Measurements from ENCODE around the gene SH3RF2. TPM values are rescaled to one million over a fixed set of nuclear protein-coding genes. Genes with fewer than 3 reads are reported as not detected.
A peak's percentile ranks its signal among the peaks of the same experiment; 100 is the strongest.
"Not testable (repeated sequence)": the region's sequence is repeated elsewhere in the genome, so short reads cannot be mapped to it uniquely, and the experiment has no call there.

SH3RF2 gene
- total and polyA plus RNA-seq, 9 of the 15 experiments (the other 6 are each of a cell fraction or from before 2014, with no cell fraction given): 0.05 TPM; not detected in 8

- TF ChIP-seq, protein P1, sequence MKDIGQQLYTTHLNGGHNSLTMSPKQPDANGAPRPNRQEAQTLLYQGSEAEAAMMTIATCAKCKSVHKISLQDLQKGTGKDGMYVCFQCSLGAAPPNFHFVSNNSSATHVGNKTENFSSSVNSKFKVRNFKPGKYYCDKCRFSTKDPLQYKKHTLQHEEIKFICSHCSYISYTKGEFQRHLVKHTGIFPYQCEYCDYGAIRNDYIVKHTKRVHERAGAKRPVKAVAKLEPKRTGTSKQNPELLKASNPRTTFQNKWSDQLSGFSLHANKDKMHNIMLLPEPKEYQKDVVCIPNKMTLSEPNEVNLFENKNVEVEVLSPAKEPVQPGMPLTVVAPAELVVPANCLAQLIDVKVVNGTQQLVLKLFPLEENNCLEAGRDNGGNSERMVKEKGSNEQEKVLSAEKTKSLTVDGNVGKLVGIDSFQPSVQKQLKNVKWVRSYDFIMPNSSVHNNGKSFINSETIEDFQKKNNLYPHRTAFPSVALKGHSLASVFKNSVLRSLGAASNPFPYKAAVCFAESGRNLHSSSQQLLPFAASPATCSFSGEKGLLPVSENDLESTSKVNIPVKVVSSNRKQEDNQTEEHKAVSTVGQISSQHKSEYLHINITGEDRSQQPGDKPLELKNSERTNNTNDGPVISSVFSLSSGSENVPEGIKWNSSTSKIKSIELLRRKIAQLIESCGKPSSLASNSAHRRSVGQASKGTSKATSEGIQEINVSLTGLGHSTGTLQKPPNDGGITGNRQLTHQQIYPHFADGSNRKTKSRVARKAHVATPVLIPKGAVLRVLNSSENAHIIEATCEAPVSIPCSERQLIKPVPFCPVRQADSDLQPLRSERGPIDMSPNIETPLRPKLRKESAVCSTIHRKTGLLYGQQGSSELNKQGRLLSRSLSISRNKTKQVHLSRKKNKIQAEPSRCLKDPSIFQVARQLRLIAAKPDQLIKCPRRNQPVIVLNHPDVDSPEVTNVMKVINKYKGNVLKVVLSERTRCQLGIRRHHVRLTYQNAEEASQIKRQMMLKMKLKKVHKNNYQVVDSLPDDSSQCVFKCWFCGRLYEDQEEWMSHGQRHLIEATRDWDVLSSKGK (CRISPR knock-in tag; IDR thresholded peaks at IDR 0.05): no peak
Observed at GRCh38 chr5:145962001-145962400, 25.6 kb downstream of the SH3RF2 start (continued).

DNA sequence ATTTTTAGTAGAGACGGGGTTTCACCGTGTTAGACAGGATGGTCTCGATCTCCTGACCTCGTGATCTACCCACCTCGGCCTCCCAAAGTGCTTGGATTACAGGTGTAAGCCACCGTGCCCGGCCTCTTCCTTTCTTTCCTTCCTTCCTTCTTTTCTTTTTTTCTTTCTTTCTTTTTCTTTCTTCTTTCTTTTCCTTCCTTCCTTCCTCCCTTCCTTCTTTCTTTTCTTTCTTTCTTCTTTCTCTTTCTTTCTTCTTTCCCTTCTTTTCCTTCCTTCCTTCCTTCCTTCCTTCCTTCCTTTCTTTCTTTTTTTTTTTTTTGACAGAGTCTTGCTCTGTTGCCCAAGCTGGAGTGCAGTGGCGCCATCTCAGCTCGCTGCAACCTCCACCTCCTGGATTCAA is 27.6 kb downstream of the SH3RF2 start:
- CTCF ChIA-PET (ENCODE audit: low intra/inter-chr PET ratio); in situ Hi-C loops (cut with MboI); ATAC-seq; POLR2A ChIA-PET; H3K27me3 ChIP-seq (ENCODE audit: control insufficient read depth in 2 of 2, insufficient read depth in 2 of 2, low read length in 2 of 2); intact Hi-C loops (cut with micrococcal nuclease); H3K36me3 ChIP-seq (ENCODE audit: control insufficient read depth, insufficient read depth, low read length); H3K4me2 ChIP-seq (ENCODE audit: insufficient read depth, low read length); H3K4me3 ChIP-seq; H3K9me1 ChIP-seq (ENCODE audit: control insufficient read depth, insufficient read depth, low read length); H3K27ac ChIP-seq (ENCODE audit: extremely low read depth, low read depth, low read length); H3K9me3 ChIP-seq (replicated peaks; ENCODE audit: control insufficient read depth, insufficient read depth, low read depth, low read length); BruUV-seq (replicated peaks); FAIRE-seq; H3K79me2 ChIP-seq (ENCODE audit: control insufficient read depth, insufficient read depth, low read length); H2AFZ ChIP-seq (ENCODE audit: low read depth, low read length); H3K4me1 ChIP-seq (replicated peaks in 1 of 2; ENCODE audit: control insufficient read depth in 2 of 2, insufficient read depth in 2 of 2, low read length in 2 of 2); H4K20me1 ChIP-seq (replicated peaks; ENCODE audit: control insufficient read depth, insufficient read depth, low read length); H3K9ac ChIP-seq (ENCODE audit: insufficient read depth in 1 of 2, low read depth in 2 of 2, low read length in 2 of 2); DNase-seq (ENCODE audit: extremely low read depth in 1 of 4, low spot score in 3 of 4): not testable (repeated sequence)
- TF ChIP-seq, protein P2, sequence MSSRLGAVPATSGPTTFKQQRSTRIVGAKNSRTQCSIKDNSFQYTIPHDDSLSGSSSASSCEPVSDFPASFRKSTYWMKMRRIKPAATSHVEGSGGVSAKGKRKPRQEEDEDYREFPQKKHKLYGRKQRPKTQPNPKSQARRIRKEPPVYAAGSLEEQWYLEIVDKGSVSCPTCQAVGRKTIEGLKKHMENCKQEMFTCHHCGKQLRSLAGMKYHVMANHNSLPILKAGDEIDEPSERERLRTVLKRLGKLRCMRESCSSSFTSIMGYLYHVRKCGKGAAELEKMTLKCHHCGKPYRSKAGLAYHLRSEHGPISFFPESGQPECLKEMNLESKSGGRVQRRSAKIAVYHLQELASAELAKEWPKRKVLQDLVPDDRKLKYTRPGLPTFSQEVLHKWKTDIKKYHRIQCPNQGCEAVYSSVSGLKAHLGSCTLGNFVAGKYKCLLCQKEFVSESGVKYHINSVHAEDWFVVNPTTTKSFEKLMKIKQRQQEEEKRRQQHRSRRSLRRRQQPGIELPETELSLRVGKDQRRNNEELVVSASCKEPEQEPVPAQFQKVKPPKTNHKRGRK (tag; IDR thresholded peaks at IDR 0.05): peak; percentile 85
- WGBS (ENCODE audit: insufficient coverage, low coverage, missing lambda C conversion rate): 2% methylated on average over 8 of the region's 9 CpGs

All from K562 (cell line).